Tibial nerve (tissue), 3 donors: ENCODE measurements around the gene GGCX.

Experiments
- POLR2A ChIP-seq, 2 donors: fragments of 450-650 bp; IDR thresholded peaks; one replicate each; pipeline ENCODE4 v1.6.1; 2017; ENCODE audit warnings: antibody characterized with exemption in 2 of 2, mild to moderate bottlenecking in 2 of 2, moderate library complexity in 2 of 2
- TF ChIP-seq, protein P1 (sequence below), 5 experiments: fragments of 200-600 bp in 3 of 5; fragments of 450-650 bp in 2 of 5; sonication (generic) in 3 of 5; IDR thresholded peaks; one replicate each; pipeline ENCODE4 v1.5.1; 2016 to 2019; ENCODE audit warnings: antibody characterized with exemption in 5 of 5, mild to moderate bottlenecking in 3 of 5, moderate library complexity in 2 of 5

DNA sequence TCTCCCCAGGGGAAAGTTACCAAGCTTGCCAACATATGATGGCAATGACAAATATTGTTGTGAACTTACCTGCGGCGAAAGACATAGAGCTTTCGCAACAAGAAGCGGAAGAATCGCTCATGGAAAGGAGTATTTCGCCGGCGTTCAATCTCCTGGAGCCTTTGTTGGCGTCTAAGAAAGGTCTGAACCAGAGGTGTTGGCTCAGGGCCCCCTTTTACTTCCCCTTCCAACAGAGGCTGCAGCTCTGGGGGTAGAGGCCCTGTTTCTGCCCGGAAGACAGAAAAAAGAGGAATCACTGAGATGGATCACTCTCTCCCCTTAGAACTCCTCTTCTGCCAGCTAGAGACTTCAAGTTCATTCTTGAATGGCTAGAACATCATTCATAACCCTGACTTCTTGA is 10.8 kb downstream of the GGCX start:
- TF ChIP-seq, protein P1, sequence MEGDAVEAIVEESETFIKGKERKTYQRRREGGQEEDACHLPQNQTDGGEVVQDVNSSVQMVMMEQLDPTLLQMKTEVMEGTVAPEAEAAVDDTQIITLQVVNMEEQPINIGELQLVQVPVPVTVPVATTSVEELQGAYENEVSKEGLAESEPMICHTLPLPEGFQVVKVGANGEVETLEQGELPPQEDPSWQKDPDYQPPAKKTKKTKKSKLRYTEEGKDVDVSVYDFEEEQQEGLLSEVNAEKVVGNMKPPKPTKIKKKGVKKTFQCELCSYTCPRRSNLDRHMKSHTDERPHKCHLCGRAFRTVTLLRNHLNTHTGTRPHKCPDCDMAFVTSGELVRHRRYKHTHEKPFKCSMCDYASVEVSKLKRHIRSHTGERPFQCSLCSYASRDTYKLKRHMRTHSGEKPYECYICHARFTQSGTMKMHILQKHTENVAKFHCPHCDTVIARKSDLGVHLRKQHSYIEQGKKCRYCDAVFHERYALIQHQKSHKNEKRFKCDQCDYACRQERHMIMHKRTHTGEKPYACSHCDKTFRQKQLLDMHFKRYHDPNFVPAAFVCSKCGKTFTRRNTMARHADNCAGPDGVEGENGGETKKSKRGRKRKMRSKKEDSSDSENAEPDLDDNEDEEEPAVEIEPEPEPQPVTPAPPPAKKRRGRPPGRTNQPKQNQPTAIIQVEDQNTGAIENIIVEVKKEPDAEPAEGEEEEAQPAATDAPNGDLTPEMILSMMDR (IDR thresholded peaks at IDR 0.05) = no peak
- no peak for TF ChIP-seq POLR2A (IDR thresholded peaks at IDR 0.05)
